Measurements from ENCODE around the gene GM2A. TPM values are rescaled to one million over a fixed set of nuclear protein-coding genes. Genes with fewer than 3 reads are reported as not detected.

The GM2A gene
- total and polyA plus RNA-seq, 2 of the 13 experiments (the other 11 are each of a cell fraction or from before 2014, with no cell fraction given): 14.6 to 29.6 TPM

DNA sequence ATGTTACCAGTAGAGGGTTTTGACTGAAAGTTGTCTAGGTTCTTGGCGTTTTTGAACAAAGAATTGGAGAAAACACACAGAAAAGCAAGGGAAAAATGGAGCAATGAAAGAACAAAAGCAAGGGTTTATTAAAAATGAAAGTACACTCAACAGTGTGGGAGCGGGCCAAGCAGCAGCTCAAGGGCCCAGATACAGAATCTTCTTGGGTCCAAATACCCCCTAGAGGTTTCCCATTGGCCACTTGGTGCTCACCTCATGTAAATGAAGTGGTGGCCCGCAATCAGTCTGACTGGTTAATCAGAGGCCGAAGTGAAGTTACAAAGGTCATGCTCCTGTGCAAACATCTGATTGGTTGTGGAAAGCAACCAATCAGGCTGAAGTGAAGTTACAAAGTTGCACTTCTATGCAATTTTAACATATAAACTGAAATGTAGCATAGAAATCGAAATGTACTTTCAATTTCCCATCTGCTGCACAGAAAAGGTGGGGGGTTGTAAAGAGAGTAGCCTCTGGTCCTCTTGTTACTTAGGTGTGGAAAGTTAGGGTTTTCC, 1.9 kb upstream of the GM2A start (continued):
- TF ChIP-seq RARG (CRISPR knock-in tag; IDR thresholded peaks at IDR 0.05; ENCODE audit: low read depth): no peak
- no peak for TF ChIP-seq ZNF567 (CRISPR knock-in tag; IDR thresholded peaks at IDR 0.05; ENCODE audit: borderline replicate concordance)
- TF ChIP-seq ZNF788 (CRISPR knock-in tag; IDR thresholded peaks at IDR 0.05; ENCODE audit: borderline replicate concordance): no peak; the same call in 1 of the 2 replicates
- no peak for TF ChIP-seq ZC3H13 (CRISPR knock-in tag; IDR thresholded peaks at IDR 0.05)
- TF ChIP-seq ZNF543 (CRISPR knock-in tag; IDR thresholded peaks at IDR 0.05): no peak
- TF ChIP-seq ZBTB42 (CRISPR knock-in tag; IDR thresholded peaks at IDR 0.05): no peak
- TF ChIP-seq, protein P1, sequence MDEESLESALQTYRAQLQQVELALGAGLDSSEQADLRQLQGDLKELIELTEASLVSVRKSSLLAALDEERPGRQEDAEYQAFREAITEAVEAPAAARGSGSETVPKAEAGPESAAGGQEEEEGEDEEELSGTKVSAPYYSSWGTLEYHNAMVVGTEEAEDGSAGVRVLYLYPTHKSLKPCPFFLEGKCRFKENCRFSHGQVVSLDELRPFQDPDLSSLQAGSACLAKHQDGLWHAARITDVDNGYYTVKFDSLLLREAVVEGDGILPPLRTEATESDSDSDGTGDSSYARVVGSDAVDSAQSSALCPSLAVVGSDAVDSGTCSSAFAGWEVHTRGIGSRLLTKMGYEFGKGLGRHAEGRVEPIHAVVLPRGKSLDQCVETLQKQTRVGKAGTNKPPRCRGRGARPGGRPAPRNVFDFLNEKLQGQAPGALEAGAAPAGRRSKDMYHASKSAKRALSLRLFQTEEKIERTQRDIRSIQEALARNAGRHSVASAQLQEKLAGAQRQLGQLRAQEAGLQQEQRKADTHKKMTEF (CRISPR knock-in tag; IDR thresholded peaks at IDR 0.05): 0 out of 2 replicates have a peak, but pooled peaks have one; percentile 19
- TF ChIP-seq PHF5A (CRISPR knock-in tag; IDR thresholded peaks at IDR 0.05; ENCODE audit: low read depth, unreplicated experiment): no peak
- peak; percentile 46; the same call in 1 of the 2 replicates for TF ChIP-seq YEATS4 (CRISPR knock-in tag; IDR thresholded peaks at IDR 0.05; ENCODE audit: borderline replicate concordance)
- no peak for TF ChIP-seq ZNF891 (CRISPR knock-in tag; IDR thresholded peaks at IDR 0.05)
- TF ChIP-seq, protein P2, sequence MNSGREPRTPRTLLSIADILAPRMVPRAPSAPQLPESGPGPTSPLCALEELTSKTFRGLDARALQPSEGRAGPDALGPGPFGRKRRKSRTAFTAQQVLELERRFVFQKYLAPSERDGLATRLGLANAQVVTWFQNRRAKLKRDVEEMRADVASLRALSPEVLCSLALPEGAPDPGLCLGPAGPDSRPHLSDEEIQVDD (CRISPR knock-in tag; IDR thresholded peaks at IDR 0.05; ENCODE audit: borderline replicate concordance): no peak
- TF ChIP-seq, protein P3, sequence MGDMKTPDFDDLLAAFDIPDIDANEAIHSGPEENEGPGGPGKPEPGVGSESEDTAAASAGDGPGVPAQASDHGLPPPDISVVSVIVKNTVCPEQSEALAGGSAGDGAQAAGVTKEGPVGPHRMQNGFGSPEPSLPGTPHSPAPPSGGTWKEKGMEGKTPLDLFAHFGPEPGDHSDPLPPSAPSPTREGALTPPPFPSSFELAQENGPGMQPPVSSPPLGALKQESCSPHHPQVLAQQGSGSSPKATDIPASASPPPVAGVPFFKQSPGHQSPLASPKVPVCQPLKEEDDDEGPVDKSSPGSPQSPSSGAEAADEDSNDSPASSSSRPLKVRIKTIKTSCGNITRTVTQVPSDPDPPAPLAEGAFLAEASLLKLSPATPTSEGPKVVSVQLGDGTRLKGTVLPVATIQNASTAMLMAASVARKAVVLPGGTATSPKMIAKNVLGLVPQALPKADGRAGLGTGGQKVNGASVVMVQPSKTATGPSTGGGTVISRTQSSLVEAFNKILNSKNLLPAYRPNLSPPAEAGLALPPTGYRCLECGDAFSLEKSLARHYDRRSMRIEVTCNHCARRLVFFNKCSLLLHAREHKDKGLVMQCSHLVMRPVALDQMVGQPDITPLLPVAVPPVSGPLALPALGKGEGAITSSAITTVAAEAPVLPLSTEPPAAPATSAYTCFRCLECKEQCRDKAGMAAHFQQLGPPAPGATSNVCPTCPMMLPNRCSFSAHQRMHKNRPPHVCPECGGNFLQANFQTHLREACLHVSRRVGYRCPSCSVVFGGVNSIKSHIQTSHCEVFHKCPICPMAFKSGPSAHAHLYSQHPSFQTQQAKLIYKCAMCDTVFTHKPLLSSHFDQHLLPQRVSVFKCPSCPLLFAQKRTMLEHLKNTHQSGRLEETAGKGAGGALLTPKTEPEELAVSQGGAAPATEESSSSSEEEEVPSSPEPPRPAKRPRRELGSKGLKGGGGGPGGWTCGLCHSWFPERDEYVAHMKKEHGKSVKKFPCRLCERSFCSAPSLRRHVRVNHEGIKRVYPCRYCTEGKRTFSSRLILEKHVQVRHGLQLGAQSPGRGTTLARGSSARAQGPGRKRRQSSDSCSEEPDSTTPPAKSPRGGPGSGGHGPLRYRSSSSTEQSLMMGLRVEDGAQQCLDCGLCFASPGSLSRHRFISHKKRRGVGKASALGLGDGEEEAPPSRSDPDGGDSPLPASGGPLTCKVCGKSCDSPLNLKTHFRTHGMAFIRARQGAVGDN (CRISPR knock-in tag; IDR thresholded peaks at IDR 0.05): no peak
- TF ChIP-seq KLF16 (CRISPR knock-in tag; IDR thresholded peaks at IDR 0.05): peak in 1 of 2 experiments; percentile 25; a peak in 1 of 4 replicates
- no peak for TF ChIP-seq ZNF775 (CRISPR knock-in tag; IDR thresholded peaks at IDR 0.05; ENCODE audit: borderline replicate concordance)
- TF ChIP-seq, protein P4, sequence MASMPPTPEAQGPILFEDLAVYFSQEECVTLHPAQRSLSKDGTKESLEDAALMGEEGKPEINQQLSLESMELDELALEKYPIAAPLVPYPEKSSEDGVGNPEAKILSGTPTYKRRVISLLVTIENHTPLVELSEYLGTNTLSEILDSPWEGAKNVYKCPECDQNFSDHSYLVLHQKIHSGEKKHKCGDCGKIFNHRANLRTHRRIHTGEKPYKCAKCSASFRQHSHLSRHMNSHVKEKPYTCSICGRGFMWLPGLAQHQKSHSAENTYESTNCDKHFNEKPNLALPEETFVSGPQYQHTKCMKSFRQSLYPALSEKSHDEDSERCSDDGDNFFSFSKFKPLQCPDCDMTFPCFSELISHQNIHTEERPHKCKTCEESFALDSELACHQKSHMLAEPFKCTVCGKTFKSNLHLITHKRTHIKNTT (CRISPR knock-in tag; IDR thresholded peaks at IDR 0.05): no peak
- TF ChIP-seq HNRNPK (IDR thresholded peaks at IDR 0.05; ENCODE audit: low read depth, low read length, poor library complexity, severe bottlenecking): no peak
- TF ChIP-seq ZNF572 (CRISPR knock-in tag; IDR thresholded peaks at IDR 0.05): no peak
- TF ChIP-seq ESRRA (CRISPR knock-in tag; IDR thresholded peaks at IDR 0.05; ENCODE audit: low read depth): no peak
- TF ChIP-seq ZNF790 (CRISPR knock-in tag; IDR thresholded peaks at IDR 0.05; ENCODE audit: borderline replicate concordance): no peak
- no peak for TF ChIP-seq ZNF577 (CRISPR knock-in tag; IDR thresholded peaks at IDR 0.05; ENCODE audit: borderline replicate concordance, low read depth)
- TF ChIP-seq HNRNPLL (IDR thresholded peaks at IDR 0.05; ENCODE audit: low read depth, low read length, poor library complexity, severe bottlenecking): no peak
- TF ChIP-seq MAZ (IDR thresholded peaks at IDR 0.05; ENCODE audit: borderline replicate concordance, low read depth, low read length): no peak
- peak; percentile 43; the same call in 1 of the 2 replicates for TF ChIP-seq MAZ (CRISPR knock-in tag; IDR thresholded peaks at IDR 0.05; ENCODE audit: low read depth)
